Measurements from ENCODE around the gene AUTS2. TPM values are rescaled to one million over a fixed set of nuclear protein-coding genes. Genes with fewer than 3 reads are reported as not detected.

The AUTS2 gene
- total RNA-seq, 1 experiment from 2014 or later: 2.5 TPM

DNA sequence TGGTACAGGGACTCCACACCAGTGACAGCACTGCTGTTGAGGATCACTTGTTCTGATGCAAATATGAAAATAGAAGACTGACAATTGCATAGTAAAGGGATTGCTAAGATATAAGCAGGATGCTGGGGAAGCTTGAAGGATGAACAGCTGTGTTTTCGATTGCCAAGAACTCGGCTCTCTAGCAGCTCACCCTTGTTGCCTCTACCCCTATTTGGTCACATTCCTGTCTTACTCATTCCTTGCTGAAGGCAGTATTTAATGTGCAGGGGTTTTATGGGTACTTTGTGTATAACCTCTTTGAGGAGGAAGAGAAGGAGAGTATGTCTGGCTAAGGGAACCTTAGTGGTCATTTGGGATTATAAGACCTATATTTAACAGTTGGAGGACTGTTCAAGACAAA, 218.8 kb downstream of the AUTS2 start:
- intact Hi-C loops (cut with micrococcal nuclease; ENCODE audit: unreplicated experiment): no loop called here
- BruUV-seq (replicated peaks): no TSS peak
- H3K36me3 ChIP-seq (ENCODE audit: control insufficient read depth, insufficient read depth, low read length): no peaks in the 10 kb centered on the region
- no peaks in the 10 kb centered on the region for H3K4me1 ChIP-seq (ENCODE audit: control insufficient read depth, insufficient read depth, low read length)
- H3K27me3 ChIP-seq (ENCODE audit: control insufficient read depth, insufficient read depth, low read length): no peaks in the 10 kb centered on the region
- ChIA-PET CTCF (no interaction called here), POLR2A (no interaction called here)
- in situ Hi-C loops (cut with HindIII; ENCODE audit: low pct_unique_long_range_greater_than_20kb, low sequenced_read_pairs): no loop called here
- H3K9me3 ChIP-seq (ENCODE audit: control insufficient read depth, insufficient read depth, low read depth, low read length): no peaks in the 10 kb centered on the region
- H3K4me3 ChIP-seq (ENCODE audit: low read depth in 2 of 2, low read length in 2 of 2): no peak overlapping the region
- no peak for TF ChIP-seq POLR2AphosphoS5 (IDR thresholded peaks at IDR 0.05; ENCODE audit: low read depth, low read length)
- TF ChIP-seq, protein P1, sequence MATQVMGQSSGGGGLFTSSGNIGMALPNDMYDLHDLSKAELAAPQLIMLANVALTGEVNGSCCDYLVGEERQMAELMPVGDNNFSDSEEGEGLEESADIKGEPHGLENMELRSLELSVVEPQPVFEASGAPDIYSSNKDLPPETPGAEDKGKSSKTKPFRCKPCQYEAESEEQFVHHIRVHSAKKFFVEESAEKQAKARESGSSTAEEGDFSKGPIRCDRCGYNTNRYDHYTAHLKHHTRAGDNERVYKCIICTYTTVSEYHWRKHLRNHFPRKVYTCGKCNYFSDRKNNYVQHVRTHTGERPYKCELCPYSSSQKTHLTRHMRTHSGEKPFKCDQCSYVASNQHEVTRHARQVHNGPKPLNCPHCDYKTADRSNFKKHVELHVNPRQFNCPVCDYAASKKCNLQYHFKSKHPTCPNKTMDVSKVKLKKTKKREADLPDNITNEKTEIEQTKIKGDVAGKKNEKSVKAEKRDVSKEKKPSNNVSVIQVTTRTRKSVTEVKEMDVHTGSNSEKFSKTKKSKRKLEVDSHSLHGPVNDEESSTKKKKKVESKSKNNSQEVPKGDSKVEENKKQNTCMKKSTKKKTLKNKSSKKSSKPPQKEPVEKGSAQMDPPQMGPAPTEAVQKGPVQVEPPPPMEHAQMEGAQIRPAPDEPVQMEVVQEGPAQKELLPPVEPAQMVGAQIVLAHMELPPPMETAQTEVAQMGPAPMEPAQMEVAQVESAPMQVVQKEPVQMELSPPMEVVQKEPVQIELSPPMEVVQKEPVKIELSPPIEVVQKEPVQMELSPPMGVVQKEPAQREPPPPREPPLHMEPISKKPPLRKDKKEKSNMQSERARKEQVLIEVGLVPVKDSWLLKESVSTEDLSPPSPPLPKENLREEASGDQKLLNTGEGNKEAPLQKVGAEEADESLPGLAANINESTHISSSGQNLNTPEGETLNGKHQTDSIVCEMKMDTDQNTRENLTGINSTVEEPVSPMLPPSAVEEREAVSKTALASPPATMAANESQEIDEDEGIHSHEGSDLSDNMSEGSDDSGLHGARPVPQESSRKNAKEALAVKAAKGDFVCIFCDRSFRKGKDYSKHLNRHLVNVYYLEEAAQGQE (IDR thresholded peaks at IDR 0.05; ENCODE audit: insufficient read depth in 1 of 2, low read depth in 2 of 2, low read length in 1 of 2): no peak
- TF ChIP-seq TCF7L2 (IDR thresholded peaks at IDR 0.05; ENCODE audit: low read depth, low read length): no peak
- TF ChIP-seq SIN3A (IDR thresholded peaks at IDR 0.05; ENCODE audit: borderline replicate concordance, insufficient read depth, low read depth, low read length): no peak
- TF ChIP-seq, protein P2, sequence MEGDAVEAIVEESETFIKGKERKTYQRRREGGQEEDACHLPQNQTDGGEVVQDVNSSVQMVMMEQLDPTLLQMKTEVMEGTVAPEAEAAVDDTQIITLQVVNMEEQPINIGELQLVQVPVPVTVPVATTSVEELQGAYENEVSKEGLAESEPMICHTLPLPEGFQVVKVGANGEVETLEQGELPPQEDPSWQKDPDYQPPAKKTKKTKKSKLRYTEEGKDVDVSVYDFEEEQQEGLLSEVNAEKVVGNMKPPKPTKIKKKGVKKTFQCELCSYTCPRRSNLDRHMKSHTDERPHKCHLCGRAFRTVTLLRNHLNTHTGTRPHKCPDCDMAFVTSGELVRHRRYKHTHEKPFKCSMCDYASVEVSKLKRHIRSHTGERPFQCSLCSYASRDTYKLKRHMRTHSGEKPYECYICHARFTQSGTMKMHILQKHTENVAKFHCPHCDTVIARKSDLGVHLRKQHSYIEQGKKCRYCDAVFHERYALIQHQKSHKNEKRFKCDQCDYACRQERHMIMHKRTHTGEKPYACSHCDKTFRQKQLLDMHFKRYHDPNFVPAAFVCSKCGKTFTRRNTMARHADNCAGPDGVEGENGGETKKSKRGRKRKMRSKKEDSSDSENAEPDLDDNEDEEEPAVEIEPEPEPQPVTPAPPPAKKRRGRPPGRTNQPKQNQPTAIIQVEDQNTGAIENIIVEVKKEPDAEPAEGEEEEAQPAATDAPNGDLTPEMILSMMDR (IDR thresholded peaks at IDR 0.05): no peak
- ATAC-seq: no peak
- no peak for DNase-seq (ENCODE audit: low read depth, low spot score)
- H3K27ac ChIP-seq (ENCODE audit: low read length): no peak overlapping the region

DNA sequence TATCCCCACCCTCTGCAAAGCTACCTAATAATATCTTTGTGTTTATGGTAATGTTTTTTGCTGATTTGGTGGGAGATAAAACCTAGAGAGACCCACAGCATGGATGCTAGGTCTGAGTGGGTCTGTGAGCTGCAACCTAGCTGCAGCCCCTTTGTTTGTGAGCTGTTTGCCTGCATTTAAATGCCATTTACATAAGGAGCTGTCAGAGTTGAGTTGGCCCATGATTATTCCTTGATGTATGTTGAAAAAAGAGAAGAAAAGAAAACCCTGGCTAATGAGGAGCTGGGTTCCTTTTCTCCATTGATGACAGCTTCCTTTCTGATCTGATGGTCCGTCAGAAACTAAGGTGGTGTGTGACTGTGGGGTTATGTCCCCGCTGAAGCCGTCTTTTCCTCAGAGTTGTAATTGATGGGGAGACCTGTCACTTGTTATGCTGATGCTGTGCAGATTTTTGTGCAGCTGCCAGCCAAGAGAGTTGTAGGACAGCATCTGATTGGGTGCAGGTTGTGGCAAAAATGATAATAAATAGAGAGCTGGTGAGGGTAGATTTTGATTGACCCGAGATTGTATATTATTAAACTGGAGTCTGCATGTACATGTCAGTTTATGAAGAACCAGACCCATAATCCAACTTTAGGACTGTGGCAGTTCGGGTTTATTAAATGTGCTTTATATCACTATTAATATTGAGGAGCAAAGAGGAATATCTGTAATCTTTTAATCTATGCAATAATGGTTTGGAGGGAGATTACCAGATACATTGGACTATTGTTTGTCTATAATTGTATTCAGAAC, 219.8 kb downstream of the AUTS2 start:
- H3K4me3 ChIP-seq (ENCODE audit: low read depth in 2 of 2, low read length in 2 of 2): no peak overlapping the region
- no peak overlapping the region for H3K27ac ChIP-seq (ENCODE audit: low read length)
- TF ChIP-seq TCF7L2 (IDR thresholded peaks at IDR 0.05; ENCODE audit: low read depth, low read length) (no peak), POLR2AphosphoS5 (IDR thresholded peaks at IDR 0.05; ENCODE audit: low read depth, low read length) (no peak), SIN3A (IDR thresholded peaks at IDR 0.05; ENCODE audit: borderline replicate concordance, insufficient read depth, low read depth, low read length) (no peak)
- TF ChIP-seq, protein P1 (IDR thresholded peaks at IDR 0.05; ENCODE audit: insufficient read depth in 1 of 2, low read depth in 2 of 2, low read length in 1 of 2): no peak
- TF ChIP-seq, protein P2 (IDR thresholded peaks at IDR 0.05): no peak
- BruUV-seq (replicated peaks): no TSS peak
- ChIA-PET CTCF (no interaction called here), POLR2A (no interaction called here)
- ATAC-seq (no peak), DNase-seq (ENCODE audit: low read depth, low spot score) (no peak)
- no peaks in the 10 kb centered on the region for H3K9me3 ChIP-seq (ENCODE audit: control insufficient read depth, insufficient read depth, low read depth, low read length)
- no peaks in the 10 kb centered on the region for H3K36me3 ChIP-seq (ENCODE audit: control insufficient read depth, insufficient read depth, low read length)
- no peaks in the 10 kb centered on the region for H3K27me3 ChIP-seq (ENCODE audit: control insufficient read depth, insufficient read depth, low read length)
- in situ Hi-C loops (cut with HindIII; ENCODE audit: low pct_unique_long_range_greater_than_20kb, low sequenced_read_pairs) (no loop called here), intact Hi-C loops (cut with micrococcal nuclease; ENCODE audit: unreplicated experiment) (no loop called here)
- no peaks in the 10 kb centered on the region for H3K4me1 ChIP-seq (ENCODE audit: control insufficient read depth, insufficient read depth, low read length)

Data from Panc1 (cell line).